GM12801 (cell line): ENCODE measurements around the gene PGAP2.

ENCODE experiments used
- TF ChIP-seq, protein P1 (sequence below): IDR thresholded peaks from one replicate; pipeline ENCODE4 v1.5.1; 2011; ENCODE audit warnings: control low read depth; ENCODE audit not compliant: insufficient read length; ENCODE audit errors: extremely low read depth

The PGAP2 gene

GRCh38 chr11:3783611-3784010, 24.7 kb upstream of the PGAP2 start:
- TF ChIP-seq, protein P1, sequence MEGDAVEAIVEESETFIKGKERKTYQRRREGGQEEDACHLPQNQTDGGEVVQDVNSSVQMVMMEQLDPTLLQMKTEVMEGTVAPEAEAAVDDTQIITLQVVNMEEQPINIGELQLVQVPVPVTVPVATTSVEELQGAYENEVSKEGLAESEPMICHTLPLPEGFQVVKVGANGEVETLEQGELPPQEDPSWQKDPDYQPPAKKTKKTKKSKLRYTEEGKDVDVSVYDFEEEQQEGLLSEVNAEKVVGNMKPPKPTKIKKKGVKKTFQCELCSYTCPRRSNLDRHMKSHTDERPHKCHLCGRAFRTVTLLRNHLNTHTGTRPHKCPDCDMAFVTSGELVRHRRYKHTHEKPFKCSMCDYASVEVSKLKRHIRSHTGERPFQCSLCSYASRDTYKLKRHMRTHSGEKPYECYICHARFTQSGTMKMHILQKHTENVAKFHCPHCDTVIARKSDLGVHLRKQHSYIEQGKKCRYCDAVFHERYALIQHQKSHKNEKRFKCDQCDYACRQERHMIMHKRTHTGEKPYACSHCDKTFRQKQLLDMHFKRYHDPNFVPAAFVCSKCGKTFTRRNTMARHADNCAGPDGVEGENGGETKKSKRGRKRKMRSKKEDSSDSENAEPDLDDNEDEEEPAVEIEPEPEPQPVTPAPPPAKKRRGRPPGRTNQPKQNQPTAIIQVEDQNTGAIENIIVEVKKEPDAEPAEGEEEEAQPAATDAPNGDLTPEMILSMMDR = no peak

GRCh38 chr11:3786781-3787428, 21.5 kb upstream of the PGAP2 start:
- TF ChIP-seq, protein P1 = no peak

- TF ChIP-seq, protein P1 = no peak
These were observed 13.0 kb upstream of the PGAP2 start for GRCh38 chr11:3795131-3796001.

DNA sequence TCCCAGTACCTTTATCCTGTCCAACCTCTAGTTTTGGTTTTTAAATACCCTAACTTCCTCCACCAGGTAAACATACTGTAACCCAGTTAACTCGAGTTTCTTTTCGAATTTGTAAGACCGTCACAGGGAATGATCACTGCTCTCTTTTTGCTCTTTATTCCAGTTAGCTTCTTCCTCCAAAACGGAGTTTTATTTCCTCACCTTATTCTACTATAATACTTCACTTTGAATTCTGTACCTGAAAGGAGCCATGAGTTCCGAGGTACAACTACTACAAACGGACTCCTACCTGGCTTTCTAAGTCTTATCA, 12.4 kb upstream of the PGAP2 start:
- TF ChIP-seq, protein P1 = no peak

DNA sequence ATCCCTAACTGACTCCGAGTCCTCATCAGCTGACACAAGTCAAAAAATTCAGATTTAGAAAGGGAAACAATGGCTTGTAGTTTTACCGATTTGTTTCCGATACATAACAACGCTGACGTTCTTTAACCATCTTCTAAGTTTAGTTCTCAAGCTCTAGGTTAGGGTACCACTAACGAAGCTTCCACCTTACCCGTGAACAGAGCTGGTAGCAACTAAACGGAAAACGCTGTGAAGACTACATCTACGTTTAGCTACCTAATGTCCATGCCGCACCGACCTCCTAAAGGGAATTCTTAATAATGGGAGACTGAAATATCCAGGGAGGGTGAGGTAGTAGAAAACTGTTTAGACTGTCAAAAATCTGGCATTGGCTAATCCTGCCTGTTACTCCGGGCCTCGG, 12.0 kb upstream of the PGAP2 start:
- TF ChIP-seq, protein P1 = no peak

- TF ChIP-seq, protein P1 = no peak
These were observed 11.5 kb upstream of the PGAP2 start for GRCh38 chr11:3796801-3797328.

DNA sequence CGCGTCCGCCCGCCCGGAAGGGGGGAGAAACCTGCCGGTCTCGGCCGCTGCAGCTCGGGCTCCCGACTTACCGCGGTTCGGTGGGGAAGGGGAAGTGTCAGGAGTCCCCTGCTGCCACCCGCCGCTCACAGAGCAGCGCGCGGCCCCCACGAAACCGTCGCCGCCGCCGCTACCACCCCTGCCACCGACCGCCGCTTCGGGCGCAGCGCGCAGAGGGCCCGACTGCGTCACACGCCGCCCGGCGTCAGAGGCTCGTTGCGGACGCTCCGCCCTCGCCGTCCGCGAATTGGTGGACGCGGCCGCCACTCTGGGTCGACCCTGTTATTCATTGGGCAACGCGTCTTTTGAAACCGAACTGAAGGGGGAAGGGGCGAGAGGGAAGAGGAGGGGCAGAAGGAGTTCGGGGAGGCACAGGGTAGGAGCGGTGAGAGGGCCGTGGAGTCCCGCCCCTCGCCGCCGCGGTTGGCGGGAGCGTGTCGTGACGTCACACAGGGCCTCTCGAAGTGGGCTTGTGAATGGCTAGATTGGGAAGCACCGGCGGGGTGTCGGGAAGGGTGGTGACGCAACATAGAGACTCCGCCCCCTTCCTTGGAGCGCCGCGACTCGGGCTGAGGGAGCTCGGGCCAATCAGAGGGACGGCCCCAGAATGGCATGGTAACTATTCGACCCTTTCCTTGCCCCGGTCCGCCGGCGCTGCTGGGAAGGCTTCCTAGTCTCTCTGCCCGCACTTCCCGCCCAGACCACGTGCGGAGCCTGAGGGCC, 10.8 kb upstream of the PGAP2 start, which contains the start of gene NUP98:
Gene NUP98 (minus strand): TSS at position 226 of the 762 bp plus-strand sequence. CDS start 15,437 bp downstream, outside the sequence.
- TF ChIP-seq, protein P1 = no peak
